K562 treated with DMSO at 1 percent for 12 hours (cell line): Measurements from ENCODE around the gene TTLL5. TPM values are rescaled to one million over a fixed set of nuclear protein-coding genes. Genes with fewer than 3 reads are reported as not detected.

Experiments used
- total RNA-seq: library from RNA; unstranded; fragments of 300-600 nt; gene quantifications from 2 replicates; pipeline ENCODE4 v1.2.3, GENCODE V29; 2022; ENCODE audit not compliant: insufficient read depth

Gene TTLL5, protein sequence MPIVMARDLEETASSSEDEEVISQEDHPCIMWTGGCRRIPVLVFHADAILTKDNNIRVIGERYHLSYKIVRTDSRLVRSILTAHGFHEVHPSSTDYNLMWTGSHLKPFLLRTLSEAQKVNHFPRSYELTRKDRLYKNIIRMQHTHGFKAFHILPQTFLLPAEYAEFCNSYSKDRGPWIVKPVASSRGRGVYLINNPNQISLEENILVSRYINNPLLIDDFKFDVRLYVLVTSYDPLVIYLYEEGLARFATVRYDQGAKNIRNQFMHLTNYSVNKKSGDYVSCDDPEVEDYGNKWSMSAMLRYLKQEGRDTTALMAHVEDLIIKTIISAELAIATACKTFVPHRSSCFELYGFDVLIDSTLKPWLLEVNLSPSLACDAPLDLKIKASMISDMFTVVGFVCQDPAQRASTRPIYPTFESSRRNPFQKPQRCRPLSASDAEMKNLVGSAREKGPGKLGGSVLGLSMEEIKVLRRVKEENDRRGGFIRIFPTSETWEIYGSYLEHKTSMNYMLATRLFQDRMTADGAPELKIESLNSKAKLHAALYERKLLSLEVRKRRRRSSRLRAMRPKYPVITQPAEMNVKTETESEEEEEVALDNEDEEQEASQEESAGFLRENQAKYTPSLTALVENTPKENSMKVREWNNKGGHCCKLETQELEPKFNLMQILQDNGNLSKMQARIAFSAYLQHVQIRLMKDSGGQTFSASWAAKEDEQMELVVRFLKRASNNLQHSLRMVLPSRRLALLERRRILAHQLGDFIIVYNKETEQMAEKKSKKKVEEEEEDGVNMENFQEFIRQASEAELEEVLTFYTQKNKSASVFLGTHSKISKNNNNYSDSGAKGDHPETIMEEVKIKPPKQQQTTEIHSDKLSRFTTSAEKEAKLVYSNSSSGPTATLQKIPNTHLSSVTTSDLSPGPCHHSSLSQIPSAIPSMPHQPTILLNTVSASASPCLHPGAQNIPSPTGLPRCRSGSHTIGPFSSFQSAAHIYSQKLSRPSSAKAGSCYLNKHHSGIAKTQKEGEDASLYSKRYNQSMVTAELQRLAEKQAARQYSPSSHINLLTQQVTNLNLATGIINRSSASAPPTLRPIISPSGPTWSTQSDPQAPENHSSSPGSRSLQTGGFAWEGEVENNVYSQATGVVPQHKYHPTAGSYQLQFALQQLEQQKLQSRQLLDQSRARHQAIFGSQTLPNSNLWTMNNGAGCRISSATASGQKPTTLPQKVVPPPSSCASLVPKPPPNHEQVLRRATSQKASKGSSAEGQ (N-terminal part only)
- total RNA-seq, result 1.4 and 9.4 TPM in 2 replicates

DNA sequence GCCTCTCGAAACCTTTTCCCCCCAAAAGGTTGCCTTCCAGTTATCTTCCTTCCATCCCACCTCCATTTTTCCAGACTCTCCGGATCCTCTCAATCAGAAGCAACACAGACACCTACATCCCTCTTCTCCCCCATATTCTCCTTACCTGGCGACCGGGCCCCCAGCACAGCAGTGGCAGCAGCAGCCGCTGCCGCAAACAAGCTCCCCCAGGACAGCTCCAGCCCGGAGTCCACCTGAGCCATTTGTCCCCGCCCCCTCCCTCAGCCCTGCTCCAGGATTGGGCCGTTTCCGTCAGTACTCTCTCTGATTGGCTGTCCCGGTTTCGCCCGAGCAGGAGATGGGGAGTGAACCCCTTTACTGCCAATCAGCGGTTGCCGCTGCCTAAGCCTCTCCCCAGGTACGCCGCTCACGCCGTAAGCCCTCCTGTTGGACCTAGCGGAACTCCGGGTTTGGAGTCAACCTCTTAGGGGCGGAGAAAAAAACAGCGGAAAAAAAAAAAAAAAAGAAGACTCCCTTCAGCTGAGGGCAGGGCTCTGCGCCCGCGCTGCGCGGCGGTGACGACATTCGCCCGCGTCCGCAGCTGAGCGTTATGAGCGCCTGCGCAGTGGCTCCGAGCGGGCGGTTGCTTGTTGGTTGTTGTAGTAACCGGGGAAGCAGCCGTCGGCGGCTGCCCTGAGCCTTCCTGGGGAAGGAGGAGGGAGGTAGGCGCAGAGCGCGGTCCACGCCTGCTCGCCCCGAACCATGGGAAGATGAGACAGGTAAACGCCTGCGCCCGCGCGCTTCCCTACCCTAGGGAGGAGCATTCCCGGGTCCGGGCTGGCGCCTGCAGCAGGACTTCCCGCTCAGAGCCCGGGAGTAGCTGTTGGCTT is at the start of gene TTLL5, which contains the start of gene ERG28:
Gene TTLL5 (plus strand): TSS at position 617 of the 869 bp plus-strand sequence. CDS start 1,904 bp downstream, outside the sequence.
Gene ERG28 (minus strand): TSS at position 247 of the 869 bp plus-strand sequence. CDS start 3,374 bp downstream, outside the sequence.

DNA sequence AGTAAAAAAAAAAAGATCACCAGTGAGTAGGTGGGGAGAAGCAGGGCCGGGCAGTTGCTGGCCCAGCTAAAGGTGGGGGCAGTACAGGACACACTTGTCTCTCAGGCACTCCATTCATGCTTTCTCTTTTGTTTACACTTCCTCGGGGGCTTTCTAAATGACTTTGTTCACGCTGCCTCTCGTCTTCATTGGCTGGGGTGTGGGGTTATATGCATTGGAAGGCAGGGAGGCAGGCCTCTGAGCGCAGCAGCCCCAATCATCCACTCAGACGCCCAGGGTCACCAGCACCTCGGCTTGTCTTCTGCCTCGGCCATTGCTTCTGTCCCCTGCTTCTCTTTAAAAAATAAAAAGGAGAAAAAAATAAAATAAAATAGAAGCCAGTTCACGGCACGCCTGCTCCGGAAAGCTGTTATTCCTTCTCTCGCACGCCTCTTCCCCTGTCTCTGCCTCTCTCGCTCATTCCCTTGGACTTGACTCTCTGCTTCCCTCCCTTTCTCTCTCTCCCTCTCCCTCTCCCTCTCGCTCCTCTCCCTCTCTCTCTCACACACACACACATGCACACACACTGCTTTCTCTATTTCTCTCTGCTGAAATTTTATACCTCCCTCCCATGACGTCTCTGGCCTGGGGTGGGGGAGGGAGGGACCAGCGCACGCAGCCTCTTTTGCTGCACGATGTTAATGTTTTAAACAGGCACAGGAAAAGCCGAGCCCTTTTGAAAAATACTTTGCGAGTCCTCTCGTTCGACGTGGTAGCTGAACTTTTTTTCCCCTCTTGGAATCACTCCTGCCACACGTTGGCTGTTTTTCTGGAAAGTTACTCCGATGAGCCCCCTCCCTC is 320.6 kb downstream of the TTLL5 start, which contains the start of gene TGFB3:
Gene TGFB3 (minus strand): TSS at position 570 of the 840 bp plus-strand sequence. CDS start 1,102 bp downstream, outside the sequence.

DNA sequence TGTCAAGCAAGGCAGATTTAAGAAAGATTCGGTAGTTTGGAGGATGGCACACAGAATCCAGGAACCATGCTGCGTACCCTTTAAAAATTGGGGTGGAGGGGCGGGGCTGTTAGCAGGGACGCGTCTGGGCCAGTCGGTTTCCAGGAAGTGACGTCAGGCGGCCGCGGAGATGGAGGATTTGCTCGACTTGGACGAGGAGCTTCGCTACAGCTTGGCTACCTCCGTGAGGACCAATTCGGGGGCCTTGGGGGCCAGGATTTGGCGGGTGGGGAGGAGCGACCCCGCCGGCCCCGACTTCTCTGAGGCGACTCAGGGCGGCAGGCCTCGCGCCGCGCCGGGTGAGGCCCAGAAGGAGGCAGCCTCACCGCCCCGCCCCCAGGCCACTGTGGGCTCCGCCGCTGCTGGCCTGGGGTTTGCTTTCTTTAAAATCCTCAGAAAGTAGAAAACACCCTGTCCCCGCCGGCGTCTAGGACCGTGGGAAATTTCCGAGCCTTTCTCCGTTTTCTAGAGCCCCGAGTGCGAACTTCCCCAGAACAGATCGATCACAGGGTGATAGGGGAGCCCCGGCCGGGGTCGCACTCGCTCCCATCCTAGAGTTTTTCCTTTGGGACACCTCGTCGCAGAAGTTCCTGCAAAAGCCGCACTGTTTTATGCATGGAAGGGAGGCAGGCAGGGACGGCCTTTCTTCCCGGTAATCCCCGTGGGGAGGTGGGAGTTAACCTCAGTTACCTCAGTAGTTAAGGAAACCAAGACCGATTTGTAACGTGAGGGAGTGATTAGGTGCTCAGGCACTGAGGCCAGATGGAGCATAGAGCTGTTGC is 324.8 kb downstream of the TTLL5 start, which contains the start of gene IFT43:
Gene IFT43 (plus strand): TSS at position 146 of the 821 bp plus-strand sequence. CDS start 24 bp downstream, at position 170.

Other genes starting within 250 kb of the TTLL5 start
- 25.7 and 41.7 TPM in 2 replicates for gene JDP2, start 233.2 kb upstream of the TTLL5 start, total RNA-seq
- 0.89 and 7.1 TPM in 2 replicates for gene BATF, start 138.8 kb upstream of the TTLL5 start, total RNA-seq
- gene FLVCR2, start 82.6 kb upstream of the TTLL5 start, total RNA-seq, result not detected in 2 replicates
- gene ERG28, start 370 bp upstream of the TTLL5 start, total RNA-seq, result 11.2 and 13.6 TPM in 2 replicates